ENCODE results near the gene GALNT10.

GALNT10 gene

GRCh38 chr5:154375329-154376008, 184.9 kb downstream of the GALNT10 start:
- intact Hi-C loops (cut with DNase I), result no loop called here
- no peak for DNase-seq

GRCh38 chr5:154376481-154376880, 185.9 kb downstream of the GALNT10 start:
- no peak for DNase-seq
- intact Hi-C loops (cut with DNase I), result no loop called here

- DNase-seq, result no peak
- intact Hi-C loops (cut with DNase I), result no loop called here
Observed at GRCh38 chr5:154377754-154378533, 187.4 kb downstream of the GALNT10 start.

- intact Hi-C loops (cut with DNase I), result no loop called here
- no peak for DNase-seq
Observed at GRCh38 chr5:154380263-154380662, 189.7 kb downstream of the GALNT10 start.

GRCh38 chr5:154384480-154385235, 194.1 kb downstream of the GALNT10 start:
- intact Hi-C loops (cut with DNase I), result no loop called here
- no peak for DNase-seq

GRCh38 chr5:154385236-154385512, 194.6 kb downstream of the GALNT10 start:
- intact Hi-C loops (cut with DNase I), result no loop called here
- peak in 21 of 42 donors; percentile 8 to 58 (median 26) for DNase-seq

- intact Hi-C loops (cut with DNase I), result no loop called here
- DNase-seq, result no peak
Observed at GRCh38 chr5:154386952-154387629, 196.6 kb downstream of the GALNT10 start.

- no peak for DNase-seq
- intact Hi-C loops (cut with DNase I), result no loop called here
Observed at GRCh38 chr5:154388842-154389241, 198.3 kb downstream of the GALNT10 start.

GRCh38 chr5:154390096-154390495, 199.6 kb downstream of the GALNT10 start:
- DNase-seq, result no peak
- intact Hi-C loops (cut with DNase I), result no loop called here

GRCh38 chr5:154390746-154391359, 200.3 kb downstream of the GALNT10 start:
- no peak for DNase-seq
- intact Hi-C loops (cut with DNase I), result no loop called here

- DNase-seq, result no peak
- intact Hi-C loops (cut with DNase I), result no loop called here
Observed at GRCh38 chr5:154391788-154392187, 201.3 kb downstream of the GALNT10 start.

GRCh38 chr5:154393850-154394249, 203.3 kb downstream of the GALNT10 start:
- DNase-seq, result no peak
- intact Hi-C loops (cut with DNase I), result no loop called here

- no peak for DNase-seq
- intact Hi-C loops (cut with DNase I), result no loop called here
Observed at GRCh38 chr5:154394307-154394706, 203.8 kb downstream of the GALNT10 start.

GRCh38 chr5:154395407-154396106, 205.0 kb downstream of the GALNT10 start:
- intact Hi-C loops (cut with DNase I), result no loop called here
- peak in 27 of 42 donors; percentile 13 to 74 (median 36) for DNase-seq

- intact Hi-C loops (cut with DNase I), result no loop called here
- DNase-seq, result no peak
Observed at GRCh38 chr5:154396128-154396527, 205.6 kb downstream of the GALNT10 start.

- intact Hi-C loops (cut with DNase I), result no loop called here
- no peak for DNase-seq
Observed at GRCh38 chr5:154397652-154398406, 207.3 kb downstream of the GALNT10 start.

- no peak for DNase-seq
- intact Hi-C loops (cut with DNase I), result loop anchor here (10.0 kb wide), 1 partner anchor 426 kb away; no protein-coding TSS in a partner anchor
Observed at GRCh38 chr5:154400678-154401077, 210.1 kb downstream of the GALNT10 start.

GRCh38 chr5:154401355-154401754, 210.8 kb downstream of the GALNT10 start:
- intact Hi-C loops (cut with DNase I), result loop anchor here (10.0 kb wide), 1 partner anchor 427 kb away; no protein-coding TSS in a partner anchor

More at GRCh38 chr5:154401355-154401754, 210.8 kb downstream of the GALNT10 start:
- no peak for DNase-seq

Measured in head of caudate nucleus (tissue), 42 donors.